Fibroblast of villous mesenchyme (primary cell): ENCODE measurements around the gene RAB6B. TPM values are rescaled to one million over a fixed set of nuclear protein-coding genes. Genes with fewer than 3 reads are reported as not detected.

Source experiments
- DNase-seq: peaks from one replicate; pipeline ENCODE4 v3.0.0-alpha.2; 2010; ENCODE audit warnings: low read depth
- H3K4me3 ChIP-seq: 2 replicates; pipeline ENCODE4 v1.5.1; 2011; ENCODE audit warnings: low read depth, mild to moderate bottlenecking, low read length
- total RNA-seq: library from RNA; depleted of rRNA; stranded (reverse); fragments of >200 nt; gene quantifications from 2 replicates; pipeline ENCODE4 v1.2.3, GENCODE V29; 2012
- TF ChIP-seq, protein P1 (sequence below): IDR thresholded peaks from 2 replicates; pipeline ENCODE4 v1.5.1; 2012; ENCODE audit warnings: low read depth, mild to moderate bottlenecking, low read length; ENCODE audit not compliant: insufficient read depth

The RAB6B gene
- total RNA-seq, 1 donor, result 0.86 TPM

DNA sequence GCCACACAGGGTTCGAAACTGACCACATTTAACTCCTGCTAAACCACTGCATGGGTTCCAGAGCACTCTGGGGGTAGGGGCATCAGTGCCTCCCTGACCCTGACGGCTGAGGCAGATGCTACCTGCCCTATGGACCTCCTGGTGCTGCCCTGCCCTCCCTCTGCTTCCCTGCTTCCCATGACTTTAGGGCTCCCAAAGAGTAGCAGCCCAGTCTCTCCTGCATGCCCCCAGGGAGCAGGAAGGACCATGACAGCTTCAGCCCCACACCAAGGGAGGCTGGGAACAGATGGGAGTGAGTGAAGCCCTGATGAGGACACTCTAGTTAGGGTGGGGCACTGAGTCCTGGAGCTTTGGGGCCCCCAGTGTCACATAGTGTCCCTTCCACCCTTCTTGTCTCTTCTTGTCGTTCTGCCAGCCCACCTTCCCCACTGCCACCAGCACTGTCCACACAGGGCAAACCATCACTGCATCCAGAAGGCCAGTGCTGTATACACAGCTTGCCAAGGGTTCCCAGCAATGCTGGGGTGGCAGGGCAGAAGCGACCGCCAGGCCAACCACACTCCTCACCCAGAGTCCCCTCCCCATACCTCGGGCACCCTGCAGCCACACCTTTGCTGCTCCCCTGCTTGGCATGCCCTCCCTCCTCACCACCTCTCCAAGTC, 59.1 kb downstream of the RAB6B start:
- TF ChIP-seq, protein P1, sequence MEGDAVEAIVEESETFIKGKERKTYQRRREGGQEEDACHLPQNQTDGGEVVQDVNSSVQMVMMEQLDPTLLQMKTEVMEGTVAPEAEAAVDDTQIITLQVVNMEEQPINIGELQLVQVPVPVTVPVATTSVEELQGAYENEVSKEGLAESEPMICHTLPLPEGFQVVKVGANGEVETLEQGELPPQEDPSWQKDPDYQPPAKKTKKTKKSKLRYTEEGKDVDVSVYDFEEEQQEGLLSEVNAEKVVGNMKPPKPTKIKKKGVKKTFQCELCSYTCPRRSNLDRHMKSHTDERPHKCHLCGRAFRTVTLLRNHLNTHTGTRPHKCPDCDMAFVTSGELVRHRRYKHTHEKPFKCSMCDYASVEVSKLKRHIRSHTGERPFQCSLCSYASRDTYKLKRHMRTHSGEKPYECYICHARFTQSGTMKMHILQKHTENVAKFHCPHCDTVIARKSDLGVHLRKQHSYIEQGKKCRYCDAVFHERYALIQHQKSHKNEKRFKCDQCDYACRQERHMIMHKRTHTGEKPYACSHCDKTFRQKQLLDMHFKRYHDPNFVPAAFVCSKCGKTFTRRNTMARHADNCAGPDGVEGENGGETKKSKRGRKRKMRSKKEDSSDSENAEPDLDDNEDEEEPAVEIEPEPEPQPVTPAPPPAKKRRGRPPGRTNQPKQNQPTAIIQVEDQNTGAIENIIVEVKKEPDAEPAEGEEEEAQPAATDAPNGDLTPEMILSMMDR, result no peak
- no peak overlapping the region for H3K4me3 ChIP-seq
- DNase-seq, result no peak

DNA sequence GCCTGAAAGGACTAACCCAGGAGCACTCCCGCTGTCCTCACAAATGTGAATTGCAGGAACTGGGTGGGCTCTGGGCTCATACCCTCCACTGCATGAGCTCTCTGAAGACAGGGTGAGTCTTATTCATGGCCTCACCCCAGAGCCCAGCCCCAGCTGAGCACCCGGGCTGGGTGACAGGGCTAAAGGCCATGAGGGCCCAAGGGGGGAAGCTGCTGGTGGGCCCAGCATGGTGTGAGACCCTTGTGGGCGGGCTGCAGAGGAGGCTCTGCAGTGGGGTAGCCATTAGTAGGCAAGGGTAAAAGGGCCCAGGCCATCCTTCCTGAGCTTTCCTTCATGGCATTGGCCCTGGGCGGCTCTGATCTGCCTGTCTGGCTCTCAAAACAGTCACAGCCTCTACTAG, 59.7 kb downstream of the RAB6B start:
- TF ChIP-seq, protein P1, result no peak
- no peak for DNase-seq
- no peak overlapping the region for H3K4me3 ChIP-seq

DNA sequence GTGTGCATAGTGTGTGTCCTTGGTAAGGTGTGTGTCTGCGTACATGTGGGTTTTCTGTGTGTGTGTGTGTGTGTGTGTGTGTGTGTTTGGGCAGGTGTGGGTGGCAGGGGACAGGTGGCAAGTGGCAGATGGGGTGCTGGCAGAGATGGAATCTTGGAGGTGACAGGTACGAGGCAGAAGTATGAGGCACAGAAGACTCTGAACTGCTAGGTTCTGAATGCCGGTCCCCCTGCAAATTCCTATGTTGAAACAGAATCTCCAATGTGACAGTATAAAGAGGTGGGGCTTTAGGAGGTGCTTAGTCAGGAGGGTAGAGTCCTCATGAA, 60.3 kb downstream of the RAB6B start:
- TF ChIP-seq, protein P1, result no peak
- DNase-seq, result no peak
- H3K4me3 ChIP-seq, result no peak overlapping the region

DNA sequence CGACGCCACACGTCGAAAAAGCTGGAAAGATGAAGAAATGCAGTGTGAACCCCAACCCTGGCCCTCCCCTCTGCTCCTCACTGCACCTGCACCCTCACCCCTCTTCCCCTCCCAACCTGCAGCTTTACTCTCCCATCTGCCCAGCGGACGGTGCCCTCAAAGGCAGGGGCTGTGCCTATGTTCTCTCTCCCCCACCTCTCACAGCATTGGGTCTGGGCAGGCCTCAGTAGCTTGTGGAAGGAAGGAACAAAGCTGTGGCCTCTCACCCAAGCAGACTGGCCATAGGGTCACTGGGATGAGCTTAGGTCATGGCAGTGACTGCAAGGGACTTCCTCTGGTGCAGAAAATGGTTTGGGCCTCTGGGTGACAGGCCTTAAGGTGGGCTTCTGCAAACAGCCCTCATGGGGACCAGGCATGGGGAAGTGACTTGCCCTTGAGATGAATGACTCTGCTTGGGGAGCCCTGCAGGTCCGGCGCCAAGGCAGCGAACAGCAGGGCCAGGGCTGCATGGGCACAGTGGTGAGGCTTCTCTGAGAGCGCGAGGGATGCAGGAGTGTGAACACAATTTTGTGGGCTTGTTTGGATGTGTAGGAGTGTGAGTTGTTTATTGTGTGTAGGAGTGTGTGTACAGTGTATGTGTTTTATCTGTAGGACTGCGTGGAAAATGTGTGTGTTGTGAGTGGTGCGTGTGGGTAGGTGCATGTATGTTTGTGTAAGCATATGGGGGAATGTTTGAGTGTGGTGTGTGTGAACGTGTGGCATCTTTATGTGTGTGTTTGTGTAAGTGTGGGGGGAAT, 60.9 kb downstream of the RAB6B start:
- DNase-seq, result no peak
- no peak overlapping the region for H3K4me3 ChIP-seq
- TF ChIP-seq, protein P1, result no peak

DNA sequence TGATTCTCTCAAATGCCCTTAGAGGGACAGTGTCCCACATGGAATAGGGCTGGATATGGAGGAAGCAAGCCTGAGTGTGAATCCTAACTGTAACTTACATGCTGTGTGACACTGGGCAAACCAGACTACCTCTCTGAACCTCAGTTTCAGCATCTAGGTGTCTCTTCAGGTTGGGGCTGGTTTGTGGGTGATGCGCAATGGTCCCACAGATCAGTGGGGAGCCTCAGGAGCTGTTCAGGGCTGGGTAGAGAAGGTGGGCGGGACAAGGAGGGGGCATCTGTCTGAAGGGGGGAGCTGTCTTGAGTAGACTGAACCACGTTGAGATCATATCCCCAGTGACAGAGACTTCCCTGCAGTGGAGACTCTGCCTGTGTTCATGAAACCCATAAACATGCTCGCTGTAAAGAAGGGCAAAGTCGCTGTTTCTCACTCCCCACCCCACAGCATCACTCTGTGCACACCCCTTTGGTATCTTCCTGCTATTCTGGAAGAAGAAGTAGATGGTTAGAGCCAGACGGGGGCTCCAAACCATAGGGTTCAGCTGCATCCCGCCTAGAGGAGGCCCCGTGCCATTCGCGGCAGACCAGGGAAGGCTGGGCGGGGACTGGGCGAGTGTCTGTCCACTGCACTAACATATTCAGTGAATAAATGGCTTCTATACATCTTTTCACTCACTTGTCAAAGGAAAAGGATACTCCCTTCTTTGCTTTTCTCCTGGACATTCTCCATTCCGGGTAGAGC, 61.6 kb downstream of the RAB6B start:
- no peak for DNase-seq
- no peak overlapping the region for H3K4me3 ChIP-seq
- TF ChIP-seq, protein P1, result no peak

DNA sequence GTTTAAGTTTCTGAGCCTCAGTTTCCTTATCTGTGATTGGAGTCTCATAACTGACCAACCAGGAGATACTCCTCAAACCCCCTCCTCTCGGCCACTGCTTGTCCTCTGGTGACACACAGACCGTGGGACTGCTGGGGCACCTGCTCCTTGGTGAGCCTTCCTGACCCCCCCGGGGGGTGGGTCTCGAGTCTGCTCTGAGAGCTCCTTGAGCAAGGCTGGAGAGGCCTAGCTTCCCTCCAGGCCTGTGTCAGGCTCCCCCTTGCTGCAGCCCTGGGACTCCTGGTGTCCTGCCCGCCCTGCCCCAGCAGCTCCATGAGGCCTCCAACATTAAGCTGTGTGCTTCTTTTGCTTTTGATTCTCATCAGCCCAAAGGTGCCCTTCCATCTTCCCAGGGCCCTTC, 62.4 kb downstream of the RAB6B start:
- H3K4me3 ChIP-seq, result no peak overlapping the region
- TF ChIP-seq, protein P1, result no peak
- no peak for DNase-seq
